NCI-H2196 treated with DMSO at 0.1 percent for 48 hours (cell line): Measurements from ENCODE around the gene TMEM45A.
"Not testable (repeated sequence)": the region's sequence is repeated elsewhere in the genome, so short reads cannot be mapped to it uniquely, and the experiment has no call there.

Experiments used
- DNase-seq: peaks from one replicate; lab custom pipeline; 2025; ENCODE audit not compliant: unreplicated experiment; lab: John Stamatoyannopoulos, UW

TMEM45A gene

DNA sequence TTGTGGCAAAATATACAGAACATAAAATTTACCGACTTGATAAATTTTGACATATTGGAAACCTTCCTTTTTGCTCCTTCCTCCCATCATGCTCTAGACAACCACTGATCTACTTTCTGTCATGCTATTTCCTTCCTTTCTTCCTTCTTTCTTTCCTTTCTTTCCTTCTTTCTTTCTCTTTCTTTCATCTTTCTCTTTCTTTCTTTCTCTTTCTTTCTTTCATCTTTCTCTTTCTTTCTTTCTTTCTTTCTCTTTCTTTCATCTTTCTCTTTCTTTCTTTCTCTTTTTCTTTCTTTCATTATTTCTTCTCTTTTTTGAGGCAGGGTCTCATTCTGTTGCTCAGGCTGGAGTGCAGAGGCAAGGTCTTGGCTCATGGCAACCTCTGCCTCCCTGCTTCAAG, 8.9 kb upstream of the TMEM45A start:
- DNase-seq: no peak

DNA sequence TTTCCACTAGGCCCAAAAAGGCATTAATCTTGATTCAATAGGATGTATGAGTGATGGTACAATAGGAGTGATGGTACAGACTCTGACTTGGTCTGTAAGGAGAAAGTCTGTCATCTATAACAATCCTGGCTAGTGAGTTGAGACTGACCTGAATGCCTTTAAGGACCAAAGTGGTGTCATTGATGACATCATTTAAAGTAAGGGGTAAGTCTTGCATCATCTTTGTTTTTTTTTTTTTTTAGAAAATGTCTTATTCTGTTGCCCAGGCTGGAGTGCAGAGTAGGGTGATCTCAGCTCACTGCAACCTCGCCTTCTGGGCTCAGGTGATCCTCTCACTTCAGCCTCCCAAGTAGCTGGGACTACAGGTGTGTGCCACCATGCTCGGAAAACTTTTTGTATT, 5.6 kb upstream of the TMEM45A start:
- no peak for DNase-seq

DNA sequence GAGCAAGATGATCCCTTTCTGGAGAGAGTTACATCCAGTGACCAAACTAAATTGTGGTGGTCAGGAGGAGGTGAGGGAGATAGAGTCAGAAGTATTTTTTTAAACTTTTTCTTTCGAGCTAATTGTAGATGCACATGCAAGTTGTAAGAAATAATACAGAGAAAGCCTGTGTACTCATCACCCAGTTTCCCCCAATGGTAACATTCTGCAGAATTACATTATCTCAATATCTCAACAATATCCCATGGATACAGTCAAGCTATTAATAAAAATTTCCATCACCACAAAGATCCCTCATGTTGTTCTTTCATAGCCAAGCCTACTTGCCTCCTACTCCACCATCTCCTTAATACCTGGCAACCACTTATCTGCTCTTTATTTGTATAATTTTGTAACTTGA, 3.3 kb upstream of the TMEM45A start:
- DNase-seq: no peak

DNA sequence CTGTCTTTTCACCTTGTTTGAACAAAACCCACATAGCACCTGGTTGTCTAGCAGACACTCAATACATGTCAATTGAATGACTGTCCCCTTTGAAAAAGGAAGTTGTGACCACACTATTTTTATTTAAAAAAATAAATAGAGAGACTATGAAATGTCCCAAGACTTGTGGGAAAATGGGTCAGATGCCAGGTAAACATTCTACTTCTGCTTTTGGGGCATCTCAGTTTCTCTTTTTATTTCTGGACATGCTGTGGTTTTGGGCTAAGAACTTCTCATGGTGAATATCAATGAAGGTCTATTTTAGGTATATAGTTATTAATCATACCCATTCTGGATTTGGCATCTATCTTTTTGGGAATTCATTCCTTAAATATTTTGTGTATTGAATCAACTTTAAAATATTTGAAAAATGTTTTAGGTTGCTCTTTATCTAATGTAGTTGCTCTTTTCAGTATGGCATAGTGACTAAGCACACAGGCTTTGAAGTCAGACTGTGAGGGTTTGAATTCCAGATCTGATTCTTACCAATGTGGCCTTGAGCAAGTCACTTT, 4.4 kb downstream of the TMEM45A start:
- no peak for DNase-seq

DNA sequence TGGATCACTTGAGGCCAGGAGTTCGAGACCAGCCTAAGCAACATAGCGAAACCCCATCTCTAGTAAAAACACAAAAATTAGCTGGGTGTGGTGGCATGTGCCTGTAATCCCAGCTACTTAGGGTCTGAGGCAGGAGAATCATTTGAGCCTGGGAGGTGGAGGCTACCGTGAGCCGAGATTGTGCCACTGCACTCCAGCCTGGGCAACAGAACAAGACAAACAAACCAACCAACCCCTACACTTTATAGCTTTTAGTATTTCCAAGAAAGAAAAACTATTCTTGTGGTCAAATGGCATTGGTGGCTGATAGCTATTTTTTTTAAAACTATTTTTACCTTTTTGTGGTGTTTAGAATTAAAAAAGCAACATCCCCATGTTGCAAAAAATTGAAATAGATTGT, 7.2 kb downstream of the TMEM45A start:
- no peak for DNase-seq

DNA sequence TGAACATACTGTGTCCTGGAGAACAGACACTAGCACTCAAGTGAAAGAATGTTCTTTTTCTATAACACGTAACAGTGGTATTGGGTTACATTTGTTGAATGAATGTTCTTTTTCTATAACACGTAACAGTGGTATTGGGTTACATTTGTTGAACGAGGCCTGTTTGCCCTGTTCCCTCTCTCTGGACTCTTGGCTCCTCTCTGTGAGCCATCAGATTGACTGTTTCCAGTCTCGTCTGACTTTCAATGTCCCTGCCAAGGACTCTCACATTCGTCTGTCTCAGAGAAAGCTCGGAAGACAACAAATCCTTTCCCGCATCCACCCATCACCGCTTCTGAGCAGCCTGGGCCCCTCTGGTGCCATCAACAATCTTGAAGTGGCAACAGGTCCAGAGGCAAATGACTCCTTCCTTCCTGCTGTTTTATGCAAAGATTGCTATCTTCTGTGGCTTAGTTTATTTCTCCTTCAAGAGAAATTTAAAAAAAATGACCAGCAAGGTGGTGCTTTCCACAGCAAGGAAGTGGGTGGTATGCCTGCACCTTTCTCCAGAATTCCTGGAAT, 8.0 kb downstream of the TMEM45A start:
- DNase-seq: no peak

DNA sequence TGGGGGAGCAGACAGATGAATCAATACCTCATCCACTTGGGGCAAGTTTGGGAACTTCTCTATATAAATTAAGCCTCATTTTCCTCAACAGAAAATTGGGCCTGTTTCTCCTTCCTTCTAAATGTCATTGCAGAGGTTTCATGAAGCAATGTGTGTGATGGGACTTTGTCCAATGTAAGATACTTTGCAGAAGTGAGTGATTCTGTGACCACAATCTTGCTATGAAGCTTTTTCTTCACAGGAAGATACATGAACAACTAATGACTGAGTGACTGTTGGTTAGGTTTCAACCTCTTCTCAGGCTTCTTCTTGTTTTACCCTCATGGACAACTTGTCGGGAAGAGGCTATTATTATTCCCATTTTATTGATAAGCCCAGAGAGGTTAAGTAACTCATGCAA, 11.0 kb downstream of the TMEM45A start:
- DNase-seq: no peak

DNA sequence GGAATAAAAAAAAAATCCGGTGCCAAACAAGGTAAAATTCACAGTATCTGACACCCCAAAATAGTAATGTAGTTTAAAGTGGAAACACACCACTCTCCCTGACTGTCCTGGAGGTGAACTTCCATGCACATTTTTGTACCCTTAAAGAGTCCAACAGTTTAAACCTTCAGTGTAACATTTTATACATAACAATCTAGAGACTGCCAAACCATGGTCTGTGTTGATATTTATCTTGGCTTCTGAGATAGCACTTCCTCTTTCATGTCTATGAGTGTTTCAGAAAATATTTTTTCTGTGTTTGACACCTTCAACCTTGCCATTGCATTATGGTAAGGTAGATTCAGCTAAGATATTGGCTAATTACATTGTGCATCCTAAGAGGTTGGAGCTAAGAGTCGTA, 13.9 kb downstream of the TMEM45A start:
- no peak for DNase-seq

DNA sequence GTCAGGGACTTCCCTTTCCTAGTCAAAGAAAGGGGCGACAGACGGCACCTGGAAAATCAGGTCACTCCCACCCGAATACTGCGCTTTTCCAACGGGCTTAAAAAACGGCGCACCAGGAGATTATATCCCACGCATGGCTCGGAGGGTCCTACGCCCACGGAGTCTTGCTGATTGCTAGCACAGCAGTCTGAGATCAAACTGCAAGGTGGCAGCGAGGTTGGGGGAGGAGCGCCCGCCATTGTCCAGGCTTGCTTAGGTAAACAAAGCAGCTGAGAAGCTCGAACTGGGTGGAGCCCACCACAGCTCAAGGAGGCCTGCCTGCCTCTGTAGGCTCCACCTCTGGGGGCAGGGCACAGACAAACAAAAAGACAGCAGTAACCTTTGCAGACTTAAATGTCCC, 17.4 kb downstream of the TMEM45A start:
- DNase-seq: not testable (repeated sequence)

DNA sequence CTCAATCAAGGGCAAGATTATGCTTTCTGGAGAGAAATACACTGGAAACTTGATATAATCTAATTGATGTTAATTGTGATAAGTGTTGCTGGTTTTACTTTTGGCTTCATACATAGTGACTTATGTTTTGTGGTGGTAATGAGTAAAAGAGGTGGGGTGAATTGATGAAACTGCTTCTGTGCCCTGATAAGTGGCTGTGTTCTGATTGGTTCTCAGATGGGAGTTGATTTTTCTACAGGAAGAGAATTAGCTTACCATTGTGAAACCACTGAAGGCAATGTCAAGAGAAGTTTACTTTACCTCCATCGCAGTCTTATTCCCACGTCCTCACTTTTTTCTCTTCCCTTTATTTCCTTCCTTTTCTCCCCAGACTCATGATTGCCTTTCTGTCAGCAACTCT, 23.8 kb downstream of the TMEM45A start:
- DNase-seq: no peak

DNA sequence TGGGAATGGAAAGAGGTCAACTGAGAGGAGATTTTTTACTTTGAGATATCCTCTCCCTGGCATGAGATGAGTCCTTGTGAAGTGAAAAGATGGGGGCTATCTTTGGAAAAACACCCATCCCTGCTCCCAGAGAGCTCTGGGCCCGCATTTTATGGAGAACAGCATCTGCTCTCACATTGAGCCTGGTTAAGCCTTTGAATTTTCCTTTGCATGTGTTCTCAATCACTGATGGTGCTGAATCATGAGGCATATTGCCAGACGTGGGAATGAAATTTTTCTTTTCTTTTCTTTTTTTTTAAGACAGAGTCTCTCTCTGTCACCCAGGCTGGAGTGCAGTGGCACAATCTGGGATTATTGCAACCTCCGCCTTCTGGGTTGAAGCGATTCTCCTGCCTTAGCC, 24.4 kb downstream of the TMEM45A start:
- no peak for DNase-seq

DNA sequence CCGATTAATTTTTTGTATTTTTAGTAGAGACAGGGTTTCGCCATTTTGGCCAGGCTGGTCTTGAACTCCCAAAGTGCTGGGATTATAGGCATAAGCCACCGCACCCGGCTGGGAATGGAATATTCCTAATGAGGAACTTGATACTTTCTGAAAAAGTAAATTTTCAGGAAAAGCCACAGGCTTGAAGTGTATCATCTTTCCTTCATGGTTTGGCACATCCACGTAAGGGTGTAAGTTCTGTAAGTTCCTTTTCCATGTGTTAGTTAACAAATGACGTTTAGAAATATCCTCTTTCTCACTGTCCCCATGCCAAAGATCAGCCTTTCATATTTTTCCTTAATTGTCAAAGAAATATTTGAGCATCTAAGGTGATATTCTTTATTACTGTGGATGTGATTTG, 24.9 kb downstream of the TMEM45A start:
- DNase-seq: no peak

DNA sequence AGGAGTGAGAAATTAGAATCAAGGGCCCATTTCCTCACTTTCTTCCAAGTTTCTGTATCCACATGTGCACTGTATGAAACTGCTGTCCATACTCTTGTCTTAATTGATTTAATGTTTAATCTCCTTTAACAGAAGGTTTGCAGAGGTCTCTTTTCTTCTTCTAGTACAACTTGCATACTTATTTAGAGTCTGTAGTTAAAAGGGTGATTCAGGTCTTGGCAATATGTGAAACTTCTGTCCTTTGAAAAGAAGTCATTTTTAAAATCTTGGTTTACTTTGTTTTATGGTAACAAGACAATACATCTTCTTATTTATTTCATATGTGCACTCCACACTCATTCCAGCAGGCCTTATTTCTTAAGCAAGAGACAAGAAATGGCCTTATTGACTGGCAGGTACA, 25.8 kb downstream of the TMEM45A start:
- DNase-seq: no peak

DNA sequence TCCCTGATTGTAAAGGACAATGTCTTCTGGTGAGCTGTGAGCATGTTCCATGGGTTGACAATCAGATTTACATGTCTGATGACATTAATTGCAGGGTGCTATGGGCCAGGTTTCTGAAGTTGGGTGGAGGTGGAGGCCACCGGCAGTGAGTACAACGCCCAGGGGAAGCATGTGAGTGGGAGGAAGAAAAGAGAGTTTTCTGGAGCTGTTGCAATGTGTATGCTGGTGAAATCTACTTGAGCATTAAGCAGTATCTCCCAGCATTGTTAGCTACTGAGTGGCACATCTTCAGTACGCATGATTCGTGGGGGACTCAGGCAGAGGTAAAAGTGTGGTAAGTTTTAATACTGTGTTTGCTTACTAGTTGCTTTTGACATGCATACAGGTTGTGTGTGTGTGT, 26.6 kb downstream of the TMEM45A start:
- no peak for DNase-seq

DNA sequence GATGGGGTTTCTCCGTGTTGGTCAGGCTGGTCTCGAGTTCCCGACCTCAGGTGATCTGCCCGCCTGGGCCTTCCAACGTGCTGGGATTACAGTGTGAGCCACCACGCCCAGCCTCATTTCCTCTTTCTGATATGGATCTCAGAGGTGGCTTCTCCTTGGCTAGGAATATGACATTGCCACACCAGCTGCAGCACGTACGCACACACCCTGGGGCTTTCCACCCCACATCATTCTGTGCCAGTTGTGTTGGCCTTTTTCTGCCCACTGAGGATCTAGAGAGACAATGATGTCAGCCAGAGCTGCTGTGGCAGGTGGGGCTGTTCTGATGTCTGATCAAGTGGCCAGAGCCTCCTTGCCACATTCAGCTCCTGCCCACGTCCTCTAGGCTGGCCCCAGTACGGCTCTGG, 29.0 kb downstream of the TMEM45A start:
- DNase-seq: no peak

DNA sequence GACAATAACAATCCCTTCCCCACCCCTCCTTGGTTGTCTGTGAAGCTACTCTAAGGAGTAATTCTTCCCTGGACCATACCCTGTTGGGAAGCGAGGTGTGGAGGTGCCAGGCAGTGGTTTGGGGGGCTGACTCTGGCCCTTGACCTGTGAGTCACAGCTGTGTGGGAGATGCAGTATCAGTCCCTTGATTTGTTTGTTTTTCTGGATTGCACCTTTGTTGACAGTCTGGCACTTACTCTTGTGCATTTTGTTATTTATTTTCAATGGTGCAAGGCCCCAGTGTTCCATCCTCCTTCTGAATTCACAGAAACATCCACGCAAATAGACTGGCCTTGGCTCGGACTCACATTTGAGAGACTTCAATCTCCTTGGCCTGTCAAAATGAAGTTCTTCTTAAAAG, 29.7 kb downstream of the TMEM45A start:
- DNase-seq: no peak

DNA sequence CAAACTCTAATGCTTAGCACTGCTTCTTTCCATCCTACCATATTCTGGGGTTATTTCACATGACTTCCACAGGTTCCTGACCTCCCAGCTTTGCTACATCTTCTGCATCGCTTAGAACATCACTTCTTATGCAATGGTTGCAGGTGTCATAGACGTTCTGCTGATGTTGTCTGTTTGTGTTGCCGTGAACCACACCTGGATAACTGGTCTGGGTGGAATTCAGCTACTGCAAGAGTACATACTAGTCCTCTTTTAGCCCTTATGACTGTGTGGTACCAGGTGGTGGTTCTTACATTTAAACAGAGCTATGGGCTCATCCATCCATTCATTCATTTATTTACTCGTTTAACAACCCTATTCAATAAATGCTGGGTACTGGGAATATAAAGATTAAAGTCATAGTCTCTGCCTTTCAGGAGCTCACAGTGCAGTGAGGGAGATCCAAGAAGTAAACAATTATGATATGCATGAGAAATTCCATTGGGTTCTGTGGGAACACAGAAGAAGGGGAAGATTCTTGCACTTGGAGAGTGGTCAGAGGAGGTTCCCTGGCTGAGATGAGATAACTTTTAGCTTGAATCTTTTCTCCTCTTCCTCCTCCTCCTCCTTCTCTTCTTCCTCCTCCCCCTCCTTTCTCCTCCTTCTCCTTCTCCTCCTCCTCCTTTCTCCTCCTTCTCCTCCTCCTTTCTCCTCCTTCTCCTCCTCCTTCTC, 30.8 kb downstream of the TMEM45A start:
- no peak for DNase-seq

DNA sequence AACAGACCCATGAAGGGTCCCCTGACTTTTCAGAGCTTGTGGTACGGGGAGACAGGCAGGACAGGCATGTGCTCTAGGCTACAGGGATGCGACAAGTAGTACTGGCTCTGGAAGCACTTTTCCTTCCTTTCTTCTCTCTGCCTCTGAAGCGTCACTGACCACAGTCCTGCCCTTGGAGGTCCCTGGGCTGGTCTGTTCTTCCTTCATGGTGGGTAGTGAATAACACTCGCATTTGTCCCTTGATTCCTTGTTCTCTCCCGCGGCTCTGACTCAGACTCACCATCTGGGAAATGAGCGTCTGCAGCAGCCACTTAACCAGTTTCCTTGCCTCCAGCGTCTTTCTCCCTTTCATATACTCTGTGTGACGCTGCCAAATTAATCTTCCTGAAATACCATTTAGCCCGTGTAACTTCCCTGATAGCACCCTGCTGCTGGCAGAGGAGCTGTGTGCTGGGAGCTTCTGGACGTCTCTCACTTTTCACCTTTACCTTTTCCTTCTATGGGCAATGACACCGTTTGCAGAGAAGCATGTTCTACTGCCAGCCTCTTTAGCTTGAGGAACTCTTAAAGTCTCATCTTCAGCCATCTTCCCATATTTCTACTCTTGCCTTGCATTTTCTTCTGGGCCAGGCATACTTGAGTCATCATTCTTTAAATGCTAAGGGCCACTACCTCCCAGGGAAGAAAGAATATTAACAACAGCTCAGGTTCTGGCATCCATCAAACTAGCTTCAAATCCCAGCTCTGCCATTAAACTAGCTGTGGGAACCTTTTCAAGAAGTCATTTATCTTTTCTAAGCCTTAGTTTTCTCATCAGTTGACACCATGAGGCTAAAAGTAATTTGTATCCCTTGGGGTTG, 33.6 kb downstream of the TMEM45A start:
- DNase-seq: no peak

DNA sequence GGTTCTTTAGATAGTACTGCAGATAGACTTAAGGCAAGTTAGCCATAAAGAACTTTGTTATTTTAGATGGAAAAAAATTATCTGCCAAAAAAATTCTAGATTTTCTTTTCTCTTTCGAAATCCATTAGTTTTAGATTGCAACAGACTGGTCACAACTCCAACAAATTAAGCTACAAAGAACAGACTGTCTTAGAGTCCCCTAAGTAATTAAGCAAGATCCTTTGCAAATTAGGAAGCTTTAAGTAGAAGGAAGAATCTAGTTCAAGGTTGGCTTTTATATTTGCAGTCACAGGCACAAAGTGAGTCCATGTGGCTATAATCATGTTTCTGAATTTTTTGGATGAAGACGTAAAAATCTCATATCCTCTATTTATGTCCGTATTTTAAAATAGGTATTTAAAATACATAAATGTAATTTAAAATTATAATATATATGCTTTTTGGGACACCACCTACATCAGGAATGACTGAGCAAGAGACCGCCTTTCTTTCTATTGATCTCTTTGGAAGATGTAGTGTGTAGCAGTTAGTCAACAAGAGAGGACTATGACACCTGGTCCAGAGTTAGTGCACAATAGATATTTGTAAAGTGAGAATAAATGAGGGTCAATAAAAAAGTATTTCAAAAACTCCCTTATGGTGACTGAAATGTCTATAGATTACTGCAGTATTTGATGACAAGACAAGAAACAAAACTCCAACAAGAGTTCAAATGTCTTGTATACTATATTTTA, 34.4 kb downstream of the TMEM45A start:
- DNase-seq: no peak

DNA sequence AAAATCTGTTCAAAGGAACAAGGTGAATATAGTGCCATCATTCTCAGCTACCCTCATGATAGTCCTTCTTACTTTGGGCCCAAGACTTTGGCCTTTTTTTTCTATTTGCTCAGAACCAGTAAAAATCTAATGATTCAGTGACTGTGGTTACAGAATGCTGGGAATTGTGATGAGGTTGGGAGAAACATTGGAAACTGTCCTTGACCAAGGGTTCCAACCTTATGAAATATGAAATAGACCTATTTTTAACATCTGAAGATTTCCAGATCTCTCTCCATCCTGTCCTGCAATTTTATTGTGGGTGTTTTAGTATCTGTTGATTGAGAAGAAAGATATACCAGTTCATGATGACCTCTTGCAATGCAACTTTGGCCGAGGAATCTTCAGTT, 34.9 kb downstream of the TMEM45A start:
- DNase-seq: no peak

DNA sequence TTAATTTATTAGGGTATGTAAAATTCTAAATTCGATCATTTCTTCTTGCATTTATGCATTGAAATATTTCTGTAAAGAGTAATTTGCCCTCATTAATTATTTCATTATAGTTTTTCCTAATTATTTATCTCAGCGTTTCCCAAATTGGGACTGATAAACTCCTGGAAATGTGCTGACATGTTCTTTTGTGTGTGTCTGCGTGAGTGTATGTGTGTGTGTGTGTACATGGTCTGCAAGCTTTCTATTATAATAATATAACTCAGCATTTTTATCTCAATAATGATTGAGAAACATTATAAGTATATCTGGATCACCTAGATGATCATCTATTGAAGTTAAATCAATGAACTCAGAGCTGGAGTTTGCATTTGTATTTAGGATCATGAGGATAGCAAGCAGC, 38.7 kb downstream of the TMEM45A start:
- DNase-seq: no peak
